HepG2 (cell line): ENCODE data around the gene ASIC3. TPM values are rescaled to one million over a fixed set of nuclear protein-coding genes. Genes with fewer than 3 reads are reported as not detected.

Experiments used
- BCL6 ChIP-seq: IDR thresholded peaks from 2 replicates; pipeline ENCODE4 v1.6.1; 2016; ENCODE audit warnings: missing genetic modification reagents, missing compliant biosample characterization
- BHLHE40 ChIP-seq: IDR thresholded peaks from 2 replicates; pipeline ENCODE4 v1.6.1; 2011; ENCODE audit warnings: low read length, improper control_type of control experiment
- BRCA1 ChIP-seq: sonication (generic); formaldehyde crosslinking; IDR thresholded peaks from 2 replicates; pipeline ENCODE4 v1.4.0; 2020; ENCODE audit warnings: missing genetic modification reagents
- FIP1L1 ChIP-seq: fragments of 200-400 bp; formaldehyde crosslinking; IDR thresholded peaks from 2 replicates; pipeline ENCODE4 v1.6.1; 2018; ENCODE audit warnings: low read depth, mild to moderate bottlenecking, low read length, moderate library complexity, borderline replicate concordance; ENCODE audit not compliant: insufficient read depth
- FUBP1 ChIP-seq: sonication (generic); formaldehyde crosslinking; IDR thresholded peaks from 2 replicates; pipeline ENCODE4 v1.5.1; 2020; ENCODE audit warnings: missing genetic modification reagents, mild to moderate bottlenecking, borderline replicate concordance
- GATAD1 ChIP-seq: IDR thresholded peaks from 2 replicates; pipeline ENCODE4 v1.6.1; 2016; ENCODE audit warnings: missing genetic modification reagents, missing compliant biosample characterization
- HMGXB3 ChIP-seq: sonication (generic); formaldehyde crosslinking; IDR thresholded peaks from 2 replicates; pipeline ENCODE4 v1.4.0; 2020; ENCODE audit warnings: missing genetic modification reagents, borderline replicate concordance
- LRRFIP1 ChIP-seq: sonication (generic); formaldehyde crosslinking; conservative IDR thresholded peaks from 2 replicates; pipeline ENCODE4 v1.4.0; 2020; ENCODE audit warnings: missing genetic modification reagents
- PHF5A ChIP-seq: IDR thresholded peaks from one replicate; pipeline ENCODE4 v1.6.1; 2018; ENCODE audit warnings: low read depth, missing genetic modification reagents; ENCODE audit not compliant: unreplicated experiment
- PITX1 ChIP-seq: sonication (generic); formaldehyde crosslinking; IDR thresholded peaks from 2 replicates; pipeline ENCODE4 v1.5.1; 2020; ENCODE audit warnings: mild to moderate bottlenecking, missing genetic modification reagents
- RXRB ChIP-seq: IDR thresholded peaks from 2 replicates; pipeline ENCODE4 v1.6.1; 2016; ENCODE audit warnings: borderline replicate concordance, missing genetic modification reagents, missing compliant biosample characterization
- SIX1 ChIP-seq: sonication (generic); formaldehyde crosslinking; IDR thresholded peaks from 2 replicates; pipeline ENCODE4 v1.4.0; 2020; ENCODE audit warnings: missing genetic modification reagents, borderline replicate concordance
- SOX6 ChIP-seq, 2 experiments: fragments of 450-650 bp in 1 of 2; sonication (generic) in 1 of 2; formaldehyde crosslinking in 1 of 2; IDR thresholded peaks; 2 replicates each; pipeline versions ENCODE4 v1.4.0 to v1.6.1; 2017 to 2020; ENCODE audit warnings: antibody characterized with exemption in 1 of 2, mild to moderate bottlenecking in 1 of 2, missing genetic modification reagents in 1 of 2
- TEAD2 ChIP-seq: sonication (generic); formaldehyde crosslinking; IDR thresholded peaks from 2 replicates; pipeline ENCODE4 v1.9.0; 2021; ENCODE audit warnings: missing genetic modification reagents
- THAP11 ChIP-seq: IDR thresholded peaks from 2 replicates; pipeline ENCODE4 v1.6.1; 2016; ENCODE audit warnings: missing biosample characterization, missing genetic modification reagents
- ZNF143 ChIP-seq: sonication (generic); formaldehyde crosslinking; IDR thresholded peaks from 2 replicates; pipeline ENCODE4 v1.4.0; 2020; ENCODE audit warnings: missing genetic modification reagents
- ZNF33B ChIP-seq: sonication (generic); formaldehyde crosslinking; IDR thresholded peaks from 2 replicates; pipeline ENCODE4 v1.5.1; 2020; ENCODE audit warnings: mild to moderate bottlenecking, missing genetic modification reagents
- ZNF501 ChIP-seq: sonication (generic); formaldehyde crosslinking; IDR thresholded peaks from 2 replicates; pipeline ENCODE4 v1.5.1; 2020; ENCODE audit warnings: mild to moderate bottlenecking, moderate library complexity, missing genetic modification reagents
- ZNF510 ChIP-seq: sonication (generic); formaldehyde crosslinking; IDR thresholded peaks from 2 replicates; pipeline ENCODE4 v1.4.0; 2020; ENCODE audit warnings: low read depth, mild to moderate bottlenecking, missing genetic modification reagents
- ZNF607 ChIP-seq: sonication (generic); formaldehyde crosslinking; IDR thresholded peaks from 2 replicates; pipeline ENCODE4 v1.5.1; 2020; ENCODE audit warnings: missing genetic modification reagents, mild to moderate bottlenecking, borderline replicate concordance
- ZNF703 ChIP-seq: sonication (generic); formaldehyde crosslinking; IDR thresholded peaks from 2 replicates; pipeline ENCODE4 v1.5.1; 2020; ENCODE audit warnings: missing genetic modification reagents, mild to moderate bottlenecking, moderate library complexity, borderline replicate concordance
- polyA plus RNA-seq, 8 experiments: library from polyadenylated mRNA; depleted of rRNA in 3 of 8; stranded (reverse) in 7 of 8; unstranded in 1 of 8; fragments of >200 nt; fragmentation: Illumina TruSeq in 4 of 8; extraction: Trizol in 4 of 8; gene quantifications; 2 replicates each; pipeline versions ENCODE4 v1.2.1 to v1.2.3, GENCODE V29; 2011 to 2016; ENCODE audit warnings: low read depth in 4 of 8, missing spikeins in 1 of 8, mixed read lengths in 1 of 8; ENCODE audit not compliant: insufficient read depth in 1 of 8
- total RNA-seq, 5 experiments: library from RNA; depleted of rRNA; stranded (reverse); fragments of >200 nt; fragmentation: Illumina TruSeq; extraction: Trizol; gene quantifications; 2 replicates each; pipeline ENCODE4 v1.2.3, GENCODE V29; 2016; ENCODE audit warnings: low read depth in 1 of 5

ASIC3 gene
- total and polyA plus RNA-seq, 2 of the 13 experiments (the other 11 are each of a cell fraction or from before 2014, with no cell fraction given) = 0.51 TPM; not detected in 1

GRCh38 chr7:151028131-151028947, 20.0 kb upstream of the ASIC3 start, which contains the start of gene ABCB8 (continued):
- TF ChIP-seq FIP1L1 (no peak), BHLHE40 (no peak), SOX6 (IDR thresholded peaks at IDR 0.05) (no peak), SOX6 (CRISPR knock-in tag; IDR thresholded peaks at IDR 0.05) (peak; percentile 16), ZNF510 (CRISPR knock-in tag) (0 out of 2 replicates have a peak, but pooled peaks have one; percentile 51), LRRFIP1 (CRISPR knock-in tag) (no peak), GATAD1 (peak; percentile 98), BRCA1 (CRISPR knock-in tag) (no peak), FUBP1 (CRISPR knock-in tag) (no peak), SIX1 (no peak), BCL6 (no peak), RXRB (CRISPR knock-in tag) (0 out of 2 replicates have a peak, but pooled peaks have one; percentile 26), HMGXB3 (CRISPR knock-in tag) (0 out of 2 replicates have a peak, but pooled peaks have one; percentile 54), PITX1 (peak; percentile 59; the same call in 1 of the 2 replicates), ZNF33B (CRISPR knock-in tag) (no peak; the same call in 1 of the 2 replicates), TEAD2 (CRISPR knock-in tag) (no peak), THAP11 (CRISPR knock-in tag) (peak; percentile 99), ZNF607 (CRISPR knock-in tag) (0 out of 2 replicates have a peak, but pooled peaks have one; percentile 33), PHF5A (CRISPR knock-in tag) (peak; percentile 60), ZNF501 (CRISPR knock-in tag) (peak; percentile 95), ZNF143 (CRISPR knock-in tag) (peak; percentile 97), ZNF703 (CRISPR knock-in tag) (no peak)
